Mucosa of stomach (tissue), 1 donor: ENCODE measurements around the gene CHST1.

Experiments
- H3K27me3 ChIP-seq: one replicate; pipeline ENCODE4 v1.7.0; 2013; ENCODE audit warnings: mild to moderate bottlenecking, low read length; ENCODE audit not compliant: control insufficient read depth, insufficient read depth
- H3K36me3 ChIP-seq: one replicate; pipeline ENCODE4 v1.7.0; 2013; ENCODE audit warnings: low read length; ENCODE audit not compliant: control insufficient read depth, insufficient read depth
- H3K4me1 ChIP-seq: one replicate; pipeline ENCODE4 v1.7.0; 2013; ENCODE audit warnings: mild to moderate bottlenecking, low read length; ENCODE audit not compliant: control insufficient read depth, insufficient read depth
- H3K4me3 ChIP-seq: one replicate; pipeline ENCODE4 v1.7.0; 2013; ENCODE audit warnings: low read length
- H3K9ac ChIP-seq: one replicate; pipeline ENCODE4 v1.7.0; 2013; ENCODE audit warnings: mild to moderate bottlenecking, low read length, moderate library complexity
- H3K9me3 ChIP-seq: one replicate; pipeline ENCODE4 v1.7.0; 2013; ENCODE audit warnings: mild to moderate bottlenecking, low read length, moderate library complexity; ENCODE audit not compliant: control insufficient read depth
- donor health status: Pancreatic carcinoma.

The CHST1 gene

DNA sequence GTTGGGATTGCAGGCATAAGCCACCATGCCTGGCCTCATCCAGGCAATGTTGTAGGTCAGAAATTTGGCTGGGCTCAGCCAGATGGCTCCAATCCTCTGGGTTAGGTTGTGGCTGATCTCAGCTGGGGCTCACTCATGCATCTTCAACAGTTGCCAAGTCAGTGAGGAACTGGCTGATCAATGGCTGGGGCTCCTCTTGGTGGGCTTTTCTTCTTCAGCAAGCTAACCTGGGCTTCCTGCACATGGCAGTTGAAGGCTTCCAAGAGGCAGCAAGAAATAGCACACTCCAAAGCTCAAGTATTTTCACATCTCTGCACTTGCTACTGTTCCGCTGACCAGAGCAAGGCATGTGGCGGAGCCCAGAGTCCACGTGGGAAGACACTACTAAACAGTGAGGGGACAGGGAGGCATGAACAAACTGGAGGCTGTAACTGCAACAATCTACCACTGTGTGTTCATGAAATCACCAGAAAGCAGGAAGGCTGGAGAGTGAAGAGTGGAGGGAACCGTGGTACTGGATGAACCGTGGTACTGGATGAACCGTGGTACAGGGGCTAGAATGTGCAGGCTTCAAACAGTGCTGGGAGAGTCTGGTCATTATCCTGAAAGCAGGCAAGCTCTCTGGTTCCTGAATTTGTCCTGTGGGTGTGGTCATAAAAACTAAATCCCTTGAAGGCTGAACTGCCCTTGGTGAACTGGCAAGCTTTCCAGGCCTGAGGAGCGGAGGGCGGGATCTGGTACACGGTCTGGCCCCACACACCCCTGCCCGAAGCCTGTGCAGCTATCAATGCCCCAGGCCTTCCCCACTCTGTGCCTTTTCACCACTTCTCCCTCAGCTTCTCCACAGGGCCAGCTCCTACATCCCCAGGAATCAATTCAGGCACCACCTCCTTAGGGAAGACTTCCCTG, 20.2 kb downstream of the CHST1 start:
- Histone ChIP-seq H3K27me3 (peaks cover 4% of the 10 kb centered on the region), H3K9ac (no peak overlapping the region), H3K36me3 (no peaks in the 10 kb centered on the region), H3K4me1 (no peaks in the 10 kb centered on the region), H3K9me3 (no peaks in the 10 kb centered on the region), H3K4me3 (no peak overlapping the region)

DNA sequence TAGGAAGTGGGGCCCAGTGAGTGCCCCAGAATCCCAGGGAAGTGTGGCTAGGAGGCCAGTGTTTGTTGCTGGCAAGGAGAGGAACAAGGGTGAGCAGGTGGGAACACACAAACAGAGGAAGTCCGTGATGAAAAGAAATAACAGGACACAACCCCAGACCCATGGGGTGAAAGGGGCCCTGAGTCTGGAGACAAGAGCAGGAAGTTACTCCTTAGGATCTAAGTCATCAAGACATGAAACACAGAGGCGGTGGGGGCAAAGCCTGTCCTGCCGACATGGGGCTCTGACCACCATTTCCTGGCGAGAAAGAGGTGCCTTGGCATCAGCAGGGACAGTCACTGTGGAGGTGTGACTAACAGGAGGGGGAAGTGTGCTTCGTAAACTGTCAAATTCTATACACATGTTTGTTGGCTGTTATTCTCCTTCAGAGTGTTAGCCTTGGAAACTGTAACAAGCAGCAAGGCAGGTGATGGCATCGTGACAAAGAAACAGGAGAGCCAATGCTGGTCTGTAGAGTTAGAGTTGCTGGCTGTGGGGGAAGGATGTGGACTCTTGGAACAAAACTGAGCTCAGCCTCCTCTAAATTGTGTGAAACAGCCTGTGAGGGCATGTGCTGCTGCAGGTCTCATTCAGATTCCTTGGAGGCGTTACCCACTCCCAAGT, 21.7 kb downstream of the CHST1 start:
- Histone ChIP-seq H3K27me3 (no peaks in the 10 kb centered on the region), H3K36me3 (no peaks in the 10 kb centered on the region), H3K4me3 (no peak overlapping the region), H3K9me3 (no peaks in the 10 kb centered on the region), H3K4me1 (no peaks in the 10 kb centered on the region), H3K9ac (no peak overlapping the region)

DNA sequence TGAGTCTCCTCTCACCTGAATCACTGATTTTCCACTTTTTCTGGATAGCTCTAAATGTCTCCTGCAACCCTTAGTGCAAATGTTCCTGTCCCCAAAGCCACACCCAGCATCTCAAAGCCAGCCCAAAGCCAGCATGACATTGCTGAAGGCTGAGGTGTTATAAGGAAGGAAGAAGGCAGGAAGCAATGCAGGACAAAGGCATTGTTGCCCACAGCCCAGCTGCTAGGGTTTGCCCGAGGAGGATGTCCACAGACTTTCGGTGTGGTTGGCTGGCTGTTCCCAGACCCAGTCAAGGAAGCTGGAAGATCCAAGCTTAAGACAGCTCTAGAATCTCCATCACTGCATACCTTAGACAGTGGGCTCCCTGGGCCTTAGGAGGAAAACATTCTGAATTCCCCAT, 23.5 kb downstream of the CHST1 start:
- Histone ChIP-seq H3K4me1 (no peaks in the 10 kb centered on the region), H3K9ac (no peak overlapping the region), H3K27me3 (no peaks in the 10 kb centered on the region), H3K36me3 (no peaks in the 10 kb centered on the region), H3K4me3 (no peak overlapping the region), H3K9me3 (no peaks in the 10 kb centered on the region)

DNA sequence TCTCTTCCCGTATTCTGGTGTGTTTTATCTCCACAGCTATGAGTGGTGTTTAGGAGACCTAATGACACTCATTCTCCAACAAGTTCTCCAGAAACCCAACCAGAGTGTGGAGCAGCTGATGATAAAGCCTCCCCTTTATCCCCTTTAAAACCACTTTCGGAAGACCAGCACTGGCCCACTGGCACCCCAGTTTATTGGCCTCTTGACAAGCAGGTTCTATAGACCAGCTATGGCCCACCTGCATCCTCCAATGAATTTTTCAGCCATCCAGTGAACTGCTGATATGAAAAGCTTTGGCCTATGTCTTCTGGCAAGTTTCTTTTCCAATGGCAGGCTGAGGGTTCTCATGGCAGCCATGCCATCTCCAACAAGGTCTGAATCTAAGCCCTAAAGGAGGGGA, 27.4 kb downstream of the CHST1 start:
- no peaks in the 10 kb centered on the region for H3K9me3 ChIP-seq
- no peaks in the 10 kb centered on the region for H3K36me3 ChIP-seq
- no peak overlapping the region for H3K9ac ChIP-seq
- no peaks in the 10 kb centered on the region for H3K4me1 ChIP-seq
- H3K4me3 ChIP-seq = no peak overlapping the region
- no peaks in the 10 kb centered on the region for H3K27me3 ChIP-seq

GRCh38 chr11:45635907-45636306, 29.5 kb downstream of the CHST1 start:
- Histone ChIP-seq H3K9ac (no peak overlapping the region), H3K4me1 (no peaks in the 10 kb centered on the region), H3K27me3 (no peaks in the 10 kb centered on the region), H3K36me3 (no peaks in the 10 kb centered on the region), H3K9me3 (no peaks in the 10 kb centered on the region), H3K4me3 (no peak overlapping the region)

- H3K9ac ChIP-seq = no peak overlapping the region
- peaks cover 7% of the 10 kb centered on the region for H3K27me3 ChIP-seq
- no peaks in the 10 kb centered on the region for H3K4me1 ChIP-seq
- H3K4me3 ChIP-seq = no peak overlapping the region
- no peaks in the 10 kb centered on the region for H3K9me3 ChIP-seq
- H3K36me3 ChIP-seq = no peaks in the 10 kb centered on the region
Observed at GRCh38 chr11:45625611-45626010, 39.8 kb downstream of the CHST1 start.

- peaks cover 7% of the 10 kb centered on the region for H3K27me3 ChIP-seq
Observed at GRCh38 chr11:45624095-45624494, 41.3 kb downstream of the CHST1 start.

DNA sequence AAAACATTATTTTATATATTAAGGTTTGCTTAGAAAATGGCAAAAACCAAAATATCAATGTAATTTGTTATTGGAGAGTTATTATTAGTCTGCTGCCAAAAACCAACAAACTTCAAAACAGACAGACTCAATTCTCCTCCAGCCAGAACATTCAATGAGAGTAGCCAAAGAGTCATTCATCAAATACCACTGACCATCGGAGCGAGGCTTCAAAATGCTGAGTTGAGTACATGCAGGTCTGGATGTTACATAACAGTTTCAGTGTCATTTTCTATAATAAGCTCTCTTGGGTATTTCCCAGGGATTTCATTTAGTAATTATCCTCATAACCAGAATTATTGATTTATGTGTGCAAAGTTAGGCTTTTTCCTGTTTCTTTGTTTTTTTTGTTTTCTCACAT, 42.6 kb downstream of the CHST1 start:
- H3K36me3 ChIP-seq = no peaks in the 10 kb centered on the region
- no peaks in the 10 kb centered on the region for H3K4me1 ChIP-seq
- no peak overlapping the region for H3K4me3 ChIP-seq
- H3K9me3 ChIP-seq = no peaks in the 10 kb centered on the region
- peaks cover 7% of the 10 kb centered on the region for H3K27me3 ChIP-seq
- no peak overlapping the region for H3K9ac ChIP-seq

More at GRCh38 chr11:45624095-45624494, 41.3 kb downstream of the CHST1 start:
- H3K9me3 ChIP-seq = no peaks in the 10 kb centered on the region
- no peak overlapping the region for H3K4me3 ChIP-seq
- H3K36me3 ChIP-seq = no peaks in the 10 kb centered on the region
- H3K9ac ChIP-seq = no peak overlapping the region
- H3K4me1 ChIP-seq = no peaks in the 10 kb centered on the region

DNA sequence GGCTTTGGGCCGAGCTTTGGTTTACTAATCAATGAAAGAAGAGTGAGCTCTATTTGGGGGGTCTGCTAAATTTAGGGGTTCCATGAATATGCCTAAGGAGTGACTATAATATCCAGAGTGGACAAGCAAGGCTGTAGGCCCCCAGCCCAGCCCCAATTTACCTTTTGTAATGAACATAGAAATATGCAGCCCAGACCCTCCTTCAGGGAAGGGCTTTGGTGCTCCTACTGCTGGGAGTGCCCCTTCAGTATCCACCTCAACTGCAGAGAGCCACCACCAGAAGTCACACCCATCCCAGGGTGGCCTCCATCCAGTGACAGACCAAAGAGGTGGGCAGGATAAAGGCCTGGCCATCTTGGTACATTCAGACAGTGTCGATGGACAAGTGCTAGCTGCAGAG, 43.1 kb downstream of the CHST1 start:
- H3K27me3 ChIP-seq = peaks cover 7% of the 10 kb centered on the region
- no peaks in the 10 kb centered on the region for H3K4me1 ChIP-seq
- no peak overlapping the region for H3K9ac ChIP-seq
- H3K36me3 ChIP-seq = no peaks in the 10 kb centered on the region
- no peaks in the 10 kb centered on the region for H3K9me3 ChIP-seq
- no peak overlapping the region for H3K4me3 ChIP-seq

GRCh38 chr11:45621588-45621987, 43.8 kb downstream of the CHST1 start:
- Histone ChIP-seq H3K4me1 (no peaks in the 10 kb centered on the region), H3K27me3 (peaks cover 7% of the 10 kb centered on the region), H3K36me3 (no peaks in the 10 kb centered on the region), H3K4me3 (no peak overlapping the region), H3K9me3 (no peaks in the 10 kb centered on the region), H3K9ac (no peak overlapping the region)

- Histone ChIP-seq H3K4me1 (no peaks in the 10 kb centered on the region), H3K4me3 (no peak overlapping the region), H3K36me3 (no peaks in the 10 kb centered on the region), H3K9ac (no peak overlapping the region), H3K9me3 (no peaks in the 10 kb centered on the region), H3K27me3 (peaks cover 7% of the 10 kb centered on the region)
Observed at GRCh38 chr11:45620243-45620642, 45.2 kb downstream of the CHST1 start.

DNA sequence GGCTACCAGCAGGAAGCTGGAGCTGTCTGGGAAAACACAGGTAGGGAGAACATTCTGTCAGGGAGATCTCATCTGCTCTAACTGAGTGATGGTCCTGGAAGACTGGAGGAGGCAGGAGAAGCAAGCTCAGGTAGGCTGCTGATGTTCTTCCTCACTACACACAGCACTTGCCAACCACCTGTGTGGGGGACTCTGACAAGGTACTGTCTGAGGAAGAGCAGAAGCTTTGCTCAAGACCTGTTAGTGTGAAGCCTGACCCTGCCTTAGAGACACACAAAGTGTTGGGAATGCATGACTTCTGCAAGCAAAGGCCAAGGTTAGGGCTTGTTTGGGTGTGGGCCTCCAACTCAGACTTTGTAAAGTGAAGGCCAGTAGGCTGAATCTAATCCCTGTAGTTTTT, 46.5 kb downstream of the CHST1 start:
- peaks cover 7% of the 10 kb centered on the region for H3K27me3 ChIP-seq

More for the DNA sequence above, 46.5 kb downstream of the CHST1 start:
- no peaks in the 10 kb centered on the region for H3K4me1 ChIP-seq
- H3K9me3 ChIP-seq = no peaks in the 10 kb centered on the region
- no peak overlapping the region for H3K4me3 ChIP-seq
- no peak overlapping the region for H3K9ac ChIP-seq
- H3K36me3 ChIP-seq = no peaks in the 10 kb centered on the region
